SU-DHL-6 (cell line): ENCODE measurements around the gene TAF8.

ENCODE experiments used
- H2AFZ ChIP-seq: fragments of 200-600 bp; sonication (generic); 2 replicates; pipeline ENCODE4 v1.6.1; 2014; ENCODE audit warnings: low read depth, mild to moderate bottlenecking, moderate library complexity, mixed read lengths, antibody characterized with exemption, low read length; ENCODE audit not compliant: severe bottlenecking
- H3F3A ChIP-seq: fragments of 200-600 bp; shearing (Covaris generic); 2 replicates; pipeline ENCODE4 v1.6.0; 2016; ENCODE audit warnings: antibody characterized with exemption, mild to moderate bottlenecking; ENCODE audit not compliant: insufficient read depth
- H3K27ac ChIP-seq: fragments of 200-600 bp; sonication (generic); 2 replicates; pipeline ENCODE4 v1.5.1; 2016; ENCODE audit warnings: low read depth, mild to moderate bottlenecking, low read length, moderate library complexity, mixed read lengths
- H3K27me3 ChIP-seq: fragments of 200-600 bp; sonication (generic), shearing (Covaris generic); 2 replicates; pipeline ENCODE4 v1.6.0; 2014; ENCODE audit warnings: mild to moderate bottlenecking, low read length
- H3K36me3 ChIP-seq: fragments of 200-600 bp; sonication (generic); 2 replicates; pipeline ENCODE4 v1.6.1; 2014; ENCODE audit warnings: mild to moderate bottlenecking, low read length, mixed read lengths
- H3K4me2 ChIP-seq: fragments of 300-600, 200-600 bp; shearing (Covaris generic), sonication (generic); 2 replicates; pipeline ENCODE4 v1.6.0; 2014; ENCODE audit warnings: low read length, low read depth, mild to moderate bottlenecking; ENCODE audit not compliant: poor library complexity, severe bottlenecking
- H3K4me3 ChIP-seq: fragments of 200-600 bp; sonication (generic); 2 replicates; pipeline ENCODE4 v1.5.1; 2014; ENCODE audit warnings: antibody characterized with exemption, low read length, mild to moderate bottlenecking, mixed read lengths; ENCODE audit not compliant: insufficient read depth, poor library complexity, severe bottlenecking
- H3K79me2 ChIP-seq: fragments of 200-600 bp; sonication (generic); 2 replicates; pipeline ENCODE4 v1.6.1; 2014; ENCODE audit warnings: mild to moderate bottlenecking, low read length, moderate library complexity; ENCODE audit not compliant: insufficient read depth
- H3K9ac ChIP-seq: fragments of 200-600 bp; sonication (generic); 2 replicates; pipeline ENCODE4 v1.7.0; 2014; ENCODE audit warnings: mild to moderate bottlenecking, low read length
- H3K9me2 ChIP-seq: fragments of 200-600 bp; sonication (generic); replicated peaks from 2 replicates; pipeline ENCODE4 v1.6.1; 2014; ENCODE audit warnings: low read length; ENCODE audit not compliant: insufficient read depth
- H3K9me3 ChIP-seq: fragments of 200-600 bp; sonication (generic); 2 replicates; pipeline ENCODE4 v1.6.1; 2014; ENCODE audit warnings: low read length, mixed read lengths; ENCODE audit not compliant: insufficient read depth
- H4K20me1 ChIP-seq: fragments of 200-600 bp; sonication (generic); 2 replicates; pipeline ENCODE4 v1.6.1; 2014; ENCODE audit warnings: low read depth, mild to moderate bottlenecking, antibody characterized with exemption, low read length, moderate library complexity, mixed read lengths
- CTCF ChIP-seq: fragments of 200-600 bp; sonication (generic); IDR thresholded peaks from one replicate; pipeline ENCODE4 v1.5.1; 2017; ENCODE audit warnings: antibody characterized with exemption, mild to moderate bottlenecking, low read length, moderate library complexity; ENCODE audit not compliant: insufficient read depth, poor library complexity, severe bottlenecking
- EZH2phosphoT487 ChIP-seq: fragments of 200-600 bp; sonication (generic), shearing (Covaris generic); conservative IDR thresholded peaks from 2 replicates; pipeline ENCODE4 v1.6.1; 2018; ENCODE audit warnings: mild to moderate bottlenecking, antibody characterized with exemption, low read length, moderate library complexity, mixed read lengths

The TAF8 gene

GRCh38 chr6:42113936-42114636 is 63.8 kb downstream of the TAF8 start:
- Histone ChIP-seq H3K4me2 (no peak overlapping the region), H3K27me3 (no peaks in the 10 kb centered on the region; the same call in 1 of the 2 replicates), H3K9me3 (no peaks in the 10 kb centered on the region), H3K36me3 (no peaks in the 10 kb centered on the region), H3F3A (no peaks in the 10 kb centered on the region), H3K27ac (no peak overlapping the region), H4K20me1 (no peaks in the 10 kb centered on the region), H2AFZ (no peak overlapping the region), H3K9me2 (no peaks in the 10 kb centered on the region), H3K79me2 (no peaks in the 10 kb centered on the region), H3K4me3 (no peak overlapping the region), H3K9ac (no peak overlapping the region)
- TF ChIP-seq CTCF, result no peak

GRCh38 chr6:42117843-42118161 is 67.5 kb downstream of the TAF8 start:
- Histone ChIP-seq H2AFZ (no peak overlapping the region), H3K79me2 (no peaks in the 10 kb centered on the region), H3K4me2 (no peak overlapping the region), H3K9me3 (no peaks in the 10 kb centered on the region), H3K36me3 (no peaks in the 10 kb centered on the region), H3K9ac (no peak overlapping the region), H3F3A (no peaks in the 10 kb centered on the region), H3K27ac (no peak overlapping the region), H4K20me1 (no peaks in the 10 kb centered on the region), H3K9me2 (no peaks in the 10 kb centered on the region), H3K4me3 (no peak overlapping the region), H3K27me3 (no peaks in the 10 kb centered on the region; the same call in 1 of the 2 replicates)
- TF ChIP-seq EZH2phosphoT487 (no peak), CTCF (no peak)

GRCh38 chr6:42118162-42119001 is 68.1 kb downstream of the TAF8 start:
- no peak overlapping the region for H2AFZ ChIP-seq
- no peaks in the 10 kb centered on the region for H3K79me2 ChIP-seq
- TF ChIP-seq EZH2phosphoT487, result no peak
- TF ChIP-seq CTCF, result no peak
- H3K9me3 ChIP-seq, result no peaks in the 10 kb centered on the region
- H3K27ac ChIP-seq, result no peak overlapping the region
- no peaks in the 10 kb centered on the region for H3F3A ChIP-seq
- no peak overlapping the region for H3K4me3 ChIP-seq
- H3K9ac ChIP-seq, result no peak overlapping the region
- no peak overlapping the region for H3K4me2 ChIP-seq
- no peaks in the 10 kb centered on the region for H4K20me1 ChIP-seq
- H3K9me2 ChIP-seq, result no peaks in the 10 kb centered on the region
- no peaks in the 10 kb centered on the region; the same call in 1 of the 2 replicates for H3K27me3 ChIP-seq
- no peaks in the 10 kb centered on the region for H3K36me3 ChIP-seq
